ENCODE results near the gene TUBB.

TUBB gene

GRCh38 chr6:30730601-30731435, 10.7 kb downstream of the TUBB start:
- Histone ChIP-seq H3K36me3 (ENCODE audit: control insufficient read depth, insufficient read depth, low read length) (peaks cover 69% of the 10 kb centered on the region), H3K9ac (ENCODE audit: low read length) (no peak overlapping the region), H3K4me1 (ENCODE audit: control insufficient read depth, insufficient read depth, low read length) (peaks cover 4% of the 10 kb centered on the region; the same call in 1 of the 2 replicates), H3K9me3 (ENCODE audit: control insufficient read depth, insufficient read depth, low read depth, low read length) (no peaks in the 10 kb centered on the region), H3K27me3 (ENCODE audit: control insufficient read depth, insufficient read depth, low read length) (no peaks in the 10 kb centered on the region), H3K27ac (ENCODE audit: low read depth, low read length) (no peak overlapping the region), H3K4me3 (ENCODE audit: low read depth, low read length) (no peak overlapping the region)

GRCh38 chr6:30732237-30732943, 12.2 kb downstream of the TUBB start:
- Histone ChIP-seq H3K27ac (ENCODE audit: low read depth, low read length) (no peak overlapping the region), H3K4me1 (ENCODE audit: control insufficient read depth, insufficient read depth, low read length) (peaks cover 4% of the 10 kb centered on the region; the same call in 1 of the 2 replicates), H3K9me3 (ENCODE audit: control insufficient read depth, insufficient read depth, low read depth, low read length) (no peaks in the 10 kb centered on the region)

GRCh38 chr6:30735668-30736314, 15.6 kb downstream of the TUBB start:
- Histone ChIP-seq H3K9ac (ENCODE audit: low read length) (no peak overlapping the region), H3K36me3 (ENCODE audit: control insufficient read depth, insufficient read depth, low read length) (peaks cover 82% of the 10 kb centered on the region), H3K9me3 (ENCODE audit: control insufficient read depth, insufficient read depth, low read depth, low read length) (no peaks in the 10 kb centered on the region), H3K27ac (ENCODE audit: low read depth, low read length) (no peak overlapping the region), H3K27me3 (ENCODE audit: control insufficient read depth, insufficient read depth, low read length) (no peaks in the 10 kb centered on the region), H3K4me1 (ENCODE audit: control insufficient read depth, insufficient read depth, low read length) (no peaks in the 10 kb centered on the region; the same call in 1 of the 2 replicates), H3K4me3 (ENCODE audit: low read depth, low read length) (no peak overlapping the region)

More at GRCh38 chr6:30732237-30732943, 12.2 kb downstream of the TUBB start:
- Histone ChIP-seq H3K9ac (ENCODE audit: low read length) (no peak overlapping the region), H3K36me3 (ENCODE audit: control insufficient read depth, insufficient read depth, low read length) (peaks cover 79% of the 10 kb centered on the region), H3K27me3 (ENCODE audit: control insufficient read depth, insufficient read depth, low read length) (no peaks in the 10 kb centered on the region), H3K4me3 (ENCODE audit: low read depth, low read length) (no peak overlapping the region)

- Histone ChIP-seq H3K9ac (ENCODE audit: low read length) (no peak overlapping the region), H3K9me3 (ENCODE audit: control insufficient read depth, insufficient read depth, low read depth, low read length) (no peaks in the 10 kb centered on the region), H3K27me3 (ENCODE audit: control insufficient read depth, insufficient read depth, low read length) (no peaks in the 10 kb centered on the region), H3K4me3 (ENCODE audit: low read depth, low read length) (no peak overlapping the region), H3K4me1 (ENCODE audit: control insufficient read depth, insufficient read depth, low read length) (peaks cover 8% of the 10 kb centered on the region; the same call in 1 of the 2 replicates), H3K36me3 (ENCODE audit: control insufficient read depth, insufficient read depth, low read length) (peaks cover 77% of the 10 kb centered on the region), H3K27ac (ENCODE audit: low read depth, low read length) (no peak overlapping the region)
Measured at GRCh38 chr6:30738532-30738931, 18.4 kb downstream of the TUBB start.

- peaks cover 64% of the 10 kb centered on the region for H3K36me3 ChIP-seq (ENCODE audit: control insufficient read depth, insufficient read depth, low read length)
Measured at GRCh38 chr6:30740540-30740870, 20.4 kb downstream of the TUBB start.

GRCh38 chr6:30741063-30741779, 21.1 kb downstream of the TUBB start:
- H3K4me1 ChIP-seq (ENCODE audit: control insufficient read depth, insufficient read depth, low read length) = peaks cover 15% of the 10 kb centered on the region; the same call in 1 of the 2 replicates
- H3K9ac ChIP-seq (ENCODE audit: low read length) = peak overlapping the region; percentile 99
- H3K27ac ChIP-seq (ENCODE audit: low read depth, low read length) = peak overlapping the region; percentile 62; the same call in 1 of the 2 replicates
- H3K36me3 ChIP-seq (ENCODE audit: control insufficient read depth, insufficient read depth, low read length) = peaks cover 57% of the 10 kb centered on the region
- H3K4me3 ChIP-seq (ENCODE audit: low read depth, low read length) = peak overlapping the region; percentile 97
- H3K27me3 ChIP-seq (ENCODE audit: control insufficient read depth, insufficient read depth, low read length) = no peaks in the 10 kb centered on the region
- no peaks in the 10 kb centered on the region for H3K9me3 ChIP-seq (ENCODE audit: control insufficient read depth, insufficient read depth, low read depth, low read length)

More at GRCh38 chr6:30740540-30740870, 20.4 kb downstream of the TUBB start:
- Histone ChIP-seq H3K9ac (ENCODE audit: low read length) (peak overlapping the region; percentile 2), H3K4me1 (ENCODE audit: control insufficient read depth, insufficient read depth, low read length) (peaks cover 15% of the 10 kb centered on the region; the same call in 1 of the 2 replicates), H3K9me3 (ENCODE audit: control insufficient read depth, insufficient read depth, low read depth, low read length) (no peaks in the 10 kb centered on the region), H3K4me3 (ENCODE audit: low read depth, low read length) (no peak overlapping the region), H3K27me3 (ENCODE audit: control insufficient read depth, insufficient read depth, low read length) (no peaks in the 10 kb centered on the region), H3K27ac (ENCODE audit: low read depth, low read length) (no peak overlapping the region)

- Histone ChIP-seq H3K4me1 (ENCODE audit: control insufficient read depth, insufficient read depth, low read length) (peaks cover 15% of the 10 kb centered on the region; the same call in 1 of the 2 replicates), H3K36me3 (ENCODE audit: control insufficient read depth, insufficient read depth, low read length) (peaks cover 53% of the 10 kb centered on the region)
Measured at GRCh38 chr6:30741789-30742315, 21.7 kb downstream of the TUBB start.

GRCh38 chr6:30742316-30743098, 22.4 kb downstream of the TUBB start, which contains the start of gene FLOT1:
TSS of gene FLOT1 (minus strand) at chr6:30742687. CDS start at chr6:30742189, 498 bp downstream.
- Histone ChIP-seq H3K36me3 (ENCODE audit: control insufficient read depth, insufficient read depth, low read length) (peaks cover 47% of the 10 kb centered on the region), H3K27me3 (ENCODE audit: control insufficient read depth, insufficient read depth, low read length) (no peaks in the 10 kb centered on the region), H3K9ac (ENCODE audit: low read length) (peak within 1 kb of the TSS; percentile 99), H3K9me3 (ENCODE audit: control insufficient read depth, insufficient read depth, low read depth, low read length) (no peaks in the 10 kb centered on the region), H3K4me1 (ENCODE audit: control insufficient read depth, insufficient read depth, low read length) (peaks cover 15% of the 10 kb centered on the region; the same call in 1 of the 2 replicates), H3K27ac (ENCODE audit: low read depth, low read length) (peak within 1 kb of the TSS; percentile 62; the same call in 1 of the 2 replicates), H3K4me3 (ENCODE audit: low read depth, low read length) (peak within 1 kb of the TSS; percentile 97)

More at GRCh38 chr6:30741789-30742315, 21.7 kb downstream of the TUBB start:
- no peaks in the 10 kb centered on the region for H3K27me3 ChIP-seq (ENCODE audit: control insufficient read depth, insufficient read depth, low read length)
- H3K27ac ChIP-seq (ENCODE audit: low read depth, low read length) = peak overlapping the region; percentile 62; the same call in 1 of the 2 replicates
- peak overlapping the region; percentile 99 for H3K9ac ChIP-seq (ENCODE audit: low read length)
- H3K9me3 ChIP-seq (ENCODE audit: control insufficient read depth, insufficient read depth, low read depth, low read length) = no peaks in the 10 kb centered on the region
- H3K4me3 ChIP-seq (ENCODE audit: low read depth, low read length) = peak overlapping the region; percentile 97

GRCh38 chr6:30743099-30744053, 23.2 kb downstream of the TUBB start:
- H3K27ac ChIP-seq (ENCODE audit: low read depth, low read length) = peak overlapping the region; percentile 62; the same call in 1 of the 2 replicates
- H3K9ac ChIP-seq (ENCODE audit: low read length) = peak overlapping the region; percentile 99
- H3K4me3 ChIP-seq (ENCODE audit: low read depth, low read length) = peak overlapping the region; percentile 97
- peaks cover 38% of the 10 kb centered on the region for H3K36me3 ChIP-seq (ENCODE audit: control insufficient read depth, insufficient read depth, low read length)
- no peaks in the 10 kb centered on the region for H3K9me3 ChIP-seq (ENCODE audit: control insufficient read depth, insufficient read depth, low read depth, low read length)
- peaks cover 15% of the 10 kb centered on the region; the same call in 1 of the 2 replicates for H3K4me1 ChIP-seq (ENCODE audit: control insufficient read depth, insufficient read depth, low read length)
- no peaks in the 10 kb centered on the region for H3K27me3 ChIP-seq (ENCODE audit: control insufficient read depth, insufficient read depth, low read length)

Data from HUES6 (cell line).